Glutamatergic neuron (in vitro differentiated cells): ENCODE data around the gene KATNB1. TPM values are rescaled to one million over a fixed set of nuclear protein-coding genes. Genes with fewer than 3 reads are reported as not detected.

Experiments used
- DNase-seq: peaks from one replicate; pipeline ENCODE4 v3.0.0; 2022
- H3K27ac Mint-ChIP-seq: one replicate; pipeline ENCODE4 v1.8.0; 2020; ENCODE audit warnings: mild to moderate bottlenecking, mixed read lengths, inconsistent platforms; ENCODE audit not compliant: unreplicated experiment
- H3K27me3 Mint-ChIP-seq: one replicate; pipeline ENCODE4 v1.8.0; 2020; ENCODE audit warnings: mild to moderate bottlenecking, moderate library complexity, mixed read lengths, inconsistent platforms; ENCODE audit not compliant: unreplicated experiment
- H3K36me3 Mint-ChIP-seq: one replicate; pipeline ENCODE4 v1.8.0; 2020; ENCODE audit warnings: mild to moderate bottlenecking, mixed read lengths, inconsistent platforms; ENCODE audit not compliant: unreplicated experiment
- H3K4me1 Mint-ChIP-seq: one replicate; pipeline ENCODE4 v1.8.0; 2020; ENCODE audit warnings: mild to moderate bottlenecking, low read depth, mixed read lengths, inconsistent platforms; ENCODE audit not compliant: unreplicated experiment
- H3K4me3 Mint-ChIP-seq: one replicate; pipeline ENCODE4 v1.8.0; 2020; ENCODE audit warnings: mild to moderate bottlenecking, mixed read lengths, inconsistent platforms; ENCODE audit not compliant: unreplicated experiment
- H3K9me3 Mint-ChIP-seq: one replicate; pipeline ENCODE4 v1.8.0; 2020; ENCODE audit warnings: mild to moderate bottlenecking, moderate library complexity, mixed read lengths, inconsistent platforms; ENCODE audit not compliant: unreplicated experiment
- CTCF ChIP-seq: fragments of 200-600 bp; sonication (generic); IDR thresholded peaks from one replicate; pipeline ENCODE4 v1.5.0; 2021; ENCODE audit not compliant: partially characterized antibody, unreplicated experiment
- total RNA-seq: library from RNA; stranded (reverse); fragmentation: NEBNext Ultra II Directional; extraction: Animal tissue kit (Norgen Biotek cat#: 25700); gene quantifications from one replicate; pipeline ENCODE4 v1.2.1, GENCODE V29; 2021; ENCODE audit not compliant: unreplicated experiment

Gene KATNB1
- total RNA-seq, 1 donor from 2014 or later: 74.4 TPM

GRCh38 chr16:57786632-57787518 is 51.3 kb downstream of the KATNB1 start:
- no peaks in the 10 kb centered on the region for H3K36me3 Mint-ChIP-seq
- peaks cover 5% of the 10 kb centered on the region for H3K27me3 Mint-ChIP-seq
- no peak overlapping the region for H3K4me3 Mint-ChIP-seq
- DNase-seq: no peak
- TF ChIP-seq CTCF: no peak
- no peaks in the 10 kb centered on the region for H3K4me1 Mint-ChIP-seq
- peaks cover 1% of the 10 kb centered on the region for H3K9me3 Mint-ChIP-seq
- H3K27ac Mint-ChIP-seq: no peak overlapping the region

GRCh38 chr16:57787519-57787905 is 51.9 kb downstream of the KATNB1 start:
- H3K4me1 Mint-ChIP-seq: no peaks in the 10 kb centered on the region
- no peak for DNase-seq
- peaks cover 5% of the 10 kb centered on the region for H3K27me3 Mint-ChIP-seq
- H3K27ac Mint-ChIP-seq: no peak overlapping the region
- H3K4me3 Mint-ChIP-seq: no peak overlapping the region
- no peak for TF ChIP-seq CTCF
- H3K36me3 Mint-ChIP-seq: no peaks in the 10 kb centered on the region
- H3K9me3 Mint-ChIP-seq: peaks cover 1% of the 10 kb centered on the region

GRCh38 chr16:57788252-57788841 is 52.8 kb downstream of the KATNB1 start:
- no peak for DNase-seq
- Mint-ChIP-seq H3K36me3 (no peaks in the 10 kb centered on the region), H3K4me1 (no peaks in the 10 kb centered on the region), H3K27me3 (peaks cover 4% of the 10 kb centered on the region), H3K4me3 (no peak overlapping the region), H3K27ac (no peak overlapping the region), H3K9me3 (no peaks in the 10 kb centered on the region)
- TF ChIP-seq CTCF: no peak

- no peak overlapping the region for H3K4me3 Mint-ChIP-seq
- H3K4me1 Mint-ChIP-seq: no peaks in the 10 kb centered on the region
- no peaks in the 10 kb centered on the region for H3K9me3 Mint-ChIP-seq
- H3K27ac Mint-ChIP-seq: peak overlapping the region; percentile 59
- peaks cover 4% of the 10 kb centered on the region for H3K27me3 Mint-ChIP-seq
- no peaks in the 10 kb centered on the region for H3K36me3 Mint-ChIP-seq
- TF ChIP-seq CTCF: no peak
- DNase-seq: no peak
These were observed 53.4 kb downstream of the KATNB1 start for GRCh38 chr16:57788951-57789350.

GRCh38 chr16:57791195-57791892 is 55.8 kb downstream of the KATNB1 start:
- H3K27ac Mint-ChIP-seq: no peak overlapping the region
- H3K4me1 Mint-ChIP-seq: no peaks in the 10 kb centered on the region
- no peak for DNase-seq
- no peak overlapping the region for H3K4me3 Mint-ChIP-seq
- H3K27me3 Mint-ChIP-seq: peaks cover 4% of the 10 kb centered on the region
- no peak for TF ChIP-seq CTCF
- no peaks in the 10 kb centered on the region for H3K9me3 Mint-ChIP-seq
- H3K36me3 Mint-ChIP-seq: no peaks in the 10 kb centered on the region
